Sigmoid colon (tissue), 4 donors: ENCODE measurements around the gene RNF144B.

ENCODE experiments used
- CTCF ChIP-seq, 4 experiments: fragments of 450-650 bp in 3 of 4; fragments of 200-600 bp in 1 of 4; IDR thresholded peaks; one replicate each; pipeline ENCODE4 v1.5.1; 2016 to 2019; ENCODE audit warnings: antibody characterized with exemption in 4 of 4, mild to moderate bottlenecking in 3 of 4, moderate library complexity in 2 of 4
- POLR2AphosphoS5 ChIP-seq, 4 donors: sonication (generic); formaldehyde crosslinking; IDR thresholded peaks; one replicate each; pipeline ENCODE4 v1.6.1; 2017; ENCODE audit warnings: antibody characterized with exemption in 4 of 4

GRCh38 chr6:18347021-18347577 lies 40.1 kb upstream of the RNF144B start:
- TF ChIP-seq CTCF (IDR thresholded peaks at IDR 0.05), result no peak
- TF ChIP-seq POLR2AphosphoS5 (IDR thresholded peaks at IDR 0.05), result no peak
